GM19025 (cell line): ENCODE results near the gene CTBP2.
A peak's percentile ranks its signal among the peaks of the same experiment; 100 is the strongest.
"Not testable (repeated sequence)": the region's sequence is repeated elsewhere in the genome, so short reads cannot be mapped to it uniquely, and the experiment has no call there.

Source experiments
- ATAC-seq: cut with Tn5 transposase; IDR thresholded peaks from one replicate; pipeline ENCODE4 v1.9.1; 2021; ENCODE audit warnings: mild to moderate bottlenecking, low read depth, moderate library complexity; ENCODE audit not compliant: unreplicated experiment

The CTBP2 gene

GRCh38 chr10:124993736-124994451 is 166.5 kb downstream of the CTBP2 start:
- no peak for ATAC-seq

DNA sequence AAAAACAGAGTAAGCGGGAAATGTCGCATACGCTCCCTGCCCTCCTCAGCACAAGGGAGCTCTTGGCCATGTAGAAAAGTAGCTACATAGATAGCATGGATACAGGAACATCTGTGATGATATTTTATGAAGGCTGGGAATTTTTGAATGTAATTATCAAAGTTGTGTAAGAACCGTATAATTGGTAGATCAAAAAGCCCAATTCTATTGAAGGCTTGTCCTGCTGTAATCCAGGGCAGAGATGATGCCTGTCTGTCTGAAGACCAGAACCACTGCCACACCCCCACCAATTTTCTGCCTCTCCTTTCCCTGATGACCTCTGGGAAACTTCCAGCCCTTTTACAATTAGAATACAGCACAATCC is 167.0 kb downstream of the CTBP2 start:
- ATAC-seq: no peak

GRCh38 chr10:124992462-124993344 is 167.7 kb downstream of the CTBP2 start:
- ATAC-seq: peak; percentile 47

- no peak for ATAC-seq
Observed at GRCh38 chr10:124991835-124992234, 168.5 kb downstream of the CTBP2 start.

GRCh38 chr10:124990671-124991625 is 169.4 kb downstream of the CTBP2 start:
- ATAC-seq: no peak

GRCh38 chr10:124989526-124989925 is 170.8 kb downstream of the CTBP2 start:
- ATAC-seq: no peak

- ATAC-seq: not testable (repeated sequence)
Observed at GRCh38 chr10:124988753-124989152, 171.6 kb downstream of the CTBP2 start.

GRCh38 chr10:124987788-124988187 is 172.6 kb downstream of the CTBP2 start:
- no peak for ATAC-seq

DNA sequence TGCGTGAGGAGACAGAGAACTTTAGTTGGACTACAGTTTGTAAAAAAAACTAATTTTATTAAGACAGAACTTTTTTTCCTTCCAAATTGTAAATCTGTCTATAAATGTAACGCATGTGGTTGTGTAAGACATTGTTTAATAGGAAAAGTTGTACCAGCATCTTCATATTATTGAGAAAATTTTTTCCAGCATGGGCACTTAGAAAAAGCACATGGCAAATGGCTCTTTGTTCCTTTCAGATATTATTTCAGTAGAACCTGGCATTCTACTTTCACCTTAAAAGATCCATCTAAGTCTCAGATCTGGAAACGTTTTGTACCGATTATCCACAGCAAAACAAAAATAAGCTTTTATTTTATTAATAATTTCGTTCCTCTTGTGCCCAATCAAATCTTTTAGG is 175.2 kb downstream of the CTBP2 start:
- ATAC-seq: no peak

DNA sequence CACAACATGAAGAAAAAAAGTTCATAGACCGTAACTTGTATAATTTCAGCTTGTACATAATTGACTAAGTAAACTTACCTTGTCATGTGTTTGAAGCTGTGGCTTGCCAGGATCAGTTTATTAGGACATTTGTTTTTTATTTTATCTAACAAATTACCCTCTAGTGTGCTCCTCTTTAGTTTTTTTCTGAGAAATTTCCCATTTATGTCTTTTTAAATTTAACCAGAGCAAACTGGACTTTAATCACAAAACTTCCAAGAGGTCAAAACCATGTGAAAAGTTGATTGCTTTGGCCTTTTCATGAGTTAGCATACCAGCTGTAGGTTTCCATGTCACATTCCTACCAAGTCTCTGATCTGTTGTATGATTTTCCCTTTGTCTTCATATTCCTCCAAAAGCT is 176.0 kb downstream of the CTBP2 start:
- no peak for ATAC-seq

DNA sequence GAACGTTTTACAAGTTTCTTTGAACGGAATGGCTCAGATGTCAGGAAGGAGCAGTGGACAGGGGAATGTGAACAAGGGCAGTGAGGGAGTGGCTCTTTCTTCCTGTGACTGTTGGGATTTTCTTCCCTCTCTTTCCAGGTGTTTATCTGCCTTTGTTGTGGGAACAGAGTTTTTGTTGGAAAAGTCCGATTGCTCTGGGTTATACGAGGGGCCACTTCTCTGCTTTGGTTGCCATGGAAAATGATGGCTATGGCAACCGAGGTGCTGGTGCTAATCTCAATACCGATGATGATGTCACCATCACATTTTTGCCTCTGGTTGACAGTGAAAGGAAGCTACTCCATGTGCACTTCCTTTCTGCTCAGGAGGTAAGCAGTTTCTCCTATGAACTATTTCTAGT is 177.0 kb downstream of the CTBP2 start:
- ATAC-seq: no peak

GRCh38 chr10:124978376-124978725 is 182.0 kb downstream of the CTBP2 start:
- ATAC-seq: no peak

DNA sequence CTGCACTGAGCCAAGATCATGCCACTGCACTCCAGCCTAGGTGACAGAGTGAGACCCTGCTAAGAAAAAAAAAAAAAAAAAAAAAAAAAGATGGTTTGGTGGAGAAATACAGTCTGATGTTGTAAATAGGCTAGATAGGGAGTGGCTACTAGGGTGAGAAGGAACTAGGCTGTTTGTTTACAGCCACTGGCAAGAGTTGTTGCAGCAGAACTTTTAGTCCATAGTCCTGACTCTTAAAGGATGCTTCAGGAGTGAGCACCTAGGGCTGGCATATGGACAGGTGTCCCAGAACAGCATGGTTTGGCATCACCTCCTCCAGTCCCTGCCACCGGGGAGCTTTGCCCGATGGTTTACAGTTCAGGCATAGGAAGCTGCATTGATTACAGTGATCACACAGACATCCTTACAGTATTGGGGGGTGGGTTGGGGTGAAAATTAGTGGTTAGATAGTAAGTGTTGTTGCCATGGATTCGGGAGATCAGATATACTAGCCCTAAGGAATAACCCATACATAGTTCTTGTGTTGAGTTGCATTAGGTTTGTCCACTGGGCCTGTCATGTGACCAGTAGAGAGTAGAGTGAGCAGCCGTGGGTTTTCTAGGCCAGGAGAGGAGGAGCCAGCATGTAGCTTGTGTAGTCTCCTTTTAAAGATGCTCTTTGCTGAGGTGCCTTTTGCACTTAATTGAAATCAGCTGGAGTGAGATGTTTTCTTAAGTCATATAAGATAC is 182.6 kb downstream of the CTBP2 start:
- ATAC-seq: no peak

DNA sequence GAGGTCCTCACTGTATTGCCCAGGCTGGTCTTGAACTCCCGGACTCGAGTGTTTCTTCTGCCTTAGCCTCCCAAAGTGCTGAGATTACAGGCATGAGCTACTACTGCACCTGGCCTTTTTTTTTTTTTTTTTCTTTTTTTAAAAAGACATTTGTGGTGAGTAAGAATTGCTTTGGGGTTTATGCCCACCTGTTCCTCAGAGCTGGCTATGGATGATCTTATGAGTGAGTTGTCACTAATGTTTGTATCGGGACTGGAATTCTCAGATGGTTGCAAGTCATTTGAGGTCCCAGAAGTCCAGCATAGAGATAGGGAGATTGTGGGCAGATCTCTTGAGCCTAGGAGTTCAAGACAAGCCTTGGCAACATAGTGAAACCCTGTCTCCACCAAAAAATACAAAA is 183.2 kb downstream of the CTBP2 start:
- no peak for ATAC-seq

- peak; percentile 80 for ATAC-seq
Observed at GRCh38 chr10:124975977-124976514, 184.3 kb downstream of the CTBP2 start.

- ATAC-seq: no peak
Observed at GRCh38 chr10:124974131-124974530, 186.2 kb downstream of the CTBP2 start.

DNA sequence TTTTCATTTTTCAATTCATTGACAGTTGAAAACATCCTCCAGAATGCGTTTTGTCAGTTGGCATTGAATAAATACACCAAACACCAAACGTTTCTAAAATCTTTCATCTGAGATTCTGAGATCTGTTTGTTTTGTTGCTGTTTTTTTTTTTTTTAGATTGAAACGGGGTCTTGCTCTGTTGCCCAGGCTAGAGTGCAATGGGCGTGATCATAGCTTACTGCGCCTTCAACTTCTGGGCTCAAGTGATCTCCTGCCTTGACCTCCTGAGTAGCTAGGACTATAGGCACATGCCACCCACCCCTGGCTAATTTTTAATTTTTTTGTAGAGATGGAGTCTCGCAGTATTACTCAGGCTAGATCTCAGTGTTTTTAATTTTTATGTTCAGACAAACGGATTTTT is 187.7 kb downstream of the CTBP2 start:
- ATAC-seq: no peak

GRCh38 chr10:124971276-124971675 is 189.1 kb downstream of the CTBP2 start:
- no peak for ATAC-seq

- ATAC-seq: no peak
Observed at GRCh38 chr10:124967255-124967654, 193.1 kb downstream of the CTBP2 start.

- no peak for ATAC-seq
Observed at GRCh38 chr10:124966008-124966407, 194.4 kb downstream of the CTBP2 start.
